Measurements from ENCODE around the gene PISD.
"Not testable (repeated sequence)": the region's sequence is repeated elsewhere in the genome, so short reads cannot be mapped to it uniquely, and the experiment has no call there.

Gene PISD

DNA sequence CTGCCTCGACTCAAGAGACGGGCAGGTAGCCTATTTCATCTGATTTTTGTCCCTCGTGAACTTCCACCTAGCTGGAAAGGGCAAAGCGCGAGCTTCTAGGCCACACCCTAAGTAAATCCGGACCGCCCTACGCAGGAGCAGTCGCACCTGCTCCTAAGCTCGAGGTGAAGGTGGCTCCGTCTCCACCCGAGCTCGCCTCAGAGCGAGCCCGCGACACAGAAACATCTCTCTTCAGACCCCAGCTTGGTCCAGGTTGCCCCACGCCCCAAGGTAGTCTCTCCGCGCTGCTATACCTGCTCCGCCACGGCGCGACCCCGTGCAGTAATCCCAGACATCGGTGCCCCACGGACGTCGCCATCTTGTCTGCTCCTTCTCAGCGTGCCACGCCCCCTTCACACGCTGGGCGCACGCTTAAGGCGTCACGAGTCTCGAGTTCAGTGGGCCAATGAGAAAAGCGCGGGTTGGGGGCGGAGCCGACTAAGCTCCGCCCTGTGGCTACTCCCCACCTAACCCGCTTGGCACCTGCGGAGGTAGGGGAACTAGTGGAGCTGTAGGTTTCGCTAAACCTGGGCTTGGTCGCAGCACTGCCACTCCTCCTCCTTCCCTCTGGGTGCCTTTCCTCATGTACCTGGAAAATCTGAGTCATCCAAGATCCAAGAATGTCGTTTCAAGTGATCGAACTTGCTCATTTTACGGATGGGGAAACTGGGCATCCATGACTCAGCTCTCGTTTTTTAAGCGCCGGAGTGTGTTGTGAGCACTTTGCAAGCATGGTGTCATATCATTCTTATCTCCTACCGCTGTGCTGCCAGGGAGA lies at the start of gene PISD:
Gene PISD (minus strand): TSS at position 365 of the 817 bp plus-strand sequence. CDS start 7 bp downstream, at position 358.
- DNase-seq: peak; percentile 63

- DNase-seq: not testable (repeated sequence)
These were observed 49.2 kb upstream of the PISD start for GRCh38 chr22:31711226-31711625.

DNA sequence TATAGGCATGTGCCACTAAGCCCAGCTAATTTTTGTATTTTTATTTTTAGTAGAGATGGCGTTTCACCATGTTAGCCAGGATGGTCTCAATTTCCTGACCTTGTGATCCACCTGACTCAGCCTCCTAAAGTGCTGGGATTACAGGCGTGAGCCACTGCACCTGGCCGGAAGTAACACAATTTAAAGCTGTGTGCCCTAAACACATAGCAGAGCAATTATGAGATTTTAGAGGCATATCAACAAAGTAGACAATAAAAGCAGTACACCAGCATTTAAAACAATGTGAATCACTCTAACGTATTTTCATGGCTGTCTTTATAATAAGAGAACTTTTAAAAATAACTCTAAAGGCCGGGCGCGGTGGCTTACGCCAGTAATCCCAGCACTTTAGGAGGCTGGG lies 45.5 kb upstream of the PISD start:
- peak; percentile 8 for DNase-seq

DNA sequence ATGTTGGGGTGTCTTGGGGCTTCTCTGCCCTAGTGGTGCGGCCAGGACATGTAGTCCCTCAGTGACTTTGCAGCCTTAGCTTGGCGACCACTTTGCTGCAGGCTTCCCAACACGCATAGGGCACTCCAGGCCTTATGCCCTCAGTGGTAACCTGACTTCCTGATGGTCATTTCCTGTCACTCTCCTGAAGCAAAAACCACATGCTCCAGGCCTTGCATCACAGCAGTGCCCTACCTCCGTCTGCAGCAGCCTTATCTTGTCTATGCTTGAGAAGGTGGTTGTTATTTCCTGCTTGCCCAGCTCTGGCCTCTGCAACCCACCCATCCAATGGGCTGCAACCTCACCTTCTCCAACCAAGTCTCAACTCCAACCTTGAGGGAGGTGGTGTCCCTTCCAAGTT lies 33.4 kb upstream of the PISD start:
- no peak for DNase-seq

DNA sequence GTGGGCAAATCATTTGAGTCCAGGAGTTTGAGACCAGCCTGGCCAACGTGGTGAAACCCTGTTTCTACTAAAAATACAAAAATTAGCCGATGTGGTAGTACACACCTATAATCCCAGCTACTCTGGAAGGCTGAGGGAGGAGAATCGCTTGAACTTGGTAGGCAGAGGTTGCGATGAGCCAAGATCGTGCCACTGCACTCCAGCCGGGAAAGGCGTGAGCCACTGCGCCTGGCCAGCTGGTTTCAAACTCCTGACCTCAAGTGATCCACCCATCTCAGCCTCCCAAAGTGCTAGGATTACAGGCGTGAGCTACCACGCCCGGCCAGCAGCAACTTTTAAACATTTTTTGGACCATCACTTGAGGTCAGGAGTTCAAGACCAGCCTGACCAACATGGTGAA lies 32.0 kb upstream of the PISD start:
- DNase-seq: not testable (repeated sequence)

DNA sequence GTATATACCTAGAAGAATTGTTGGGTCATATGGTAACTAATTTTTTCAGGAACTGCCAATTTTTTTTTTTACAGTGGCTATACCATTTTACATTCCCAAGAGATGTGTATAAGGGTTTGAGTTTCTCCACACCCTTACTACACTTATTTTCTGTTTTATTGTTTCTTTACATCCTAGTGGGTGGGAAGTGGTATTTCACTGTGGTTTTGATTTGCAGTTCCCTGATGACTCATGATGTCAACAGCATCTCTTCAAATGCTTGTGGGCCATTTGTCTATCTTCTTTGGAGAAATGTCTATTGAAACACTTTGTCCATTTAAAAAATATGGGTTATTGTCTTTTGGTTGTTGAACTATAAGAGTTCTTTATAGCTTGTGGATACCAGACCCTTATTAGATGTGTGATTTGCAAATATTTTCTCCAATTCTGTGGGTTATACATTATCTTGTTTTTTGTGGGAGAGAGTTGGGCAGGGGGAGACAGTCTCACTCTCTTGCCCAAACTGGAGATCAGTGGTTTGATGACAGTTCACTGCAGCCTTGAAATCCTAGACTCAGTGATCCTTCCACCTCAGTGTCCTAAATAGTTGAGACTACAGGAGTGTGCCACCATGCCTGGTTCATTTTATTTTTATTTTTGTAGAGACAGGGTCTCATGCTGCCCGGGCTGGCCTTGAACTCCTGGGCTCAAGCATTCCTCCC lies 30.3 kb upstream of the PISD start:
- DNase-seq: no peak

DNA sequence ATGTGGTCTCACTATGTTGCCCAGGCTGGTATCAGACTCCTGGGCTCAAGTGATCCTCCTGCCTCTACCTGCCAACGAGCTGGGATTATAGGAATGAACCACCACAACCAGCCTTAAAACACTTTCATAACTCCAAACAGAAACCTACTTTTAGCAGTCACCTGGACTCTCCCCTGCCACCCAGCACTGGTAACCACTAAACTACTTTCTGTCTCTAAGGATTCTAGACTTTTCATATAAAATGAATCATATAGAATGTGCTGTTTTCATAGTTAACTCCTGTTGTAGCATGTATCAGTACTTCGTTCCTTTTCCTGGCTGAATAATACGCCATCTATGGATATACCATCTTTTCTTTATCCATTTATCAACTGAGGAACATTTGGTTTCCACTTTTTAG lies 29.4 kb upstream of the PISD start:
- DNase-seq: no peak

DNA sequence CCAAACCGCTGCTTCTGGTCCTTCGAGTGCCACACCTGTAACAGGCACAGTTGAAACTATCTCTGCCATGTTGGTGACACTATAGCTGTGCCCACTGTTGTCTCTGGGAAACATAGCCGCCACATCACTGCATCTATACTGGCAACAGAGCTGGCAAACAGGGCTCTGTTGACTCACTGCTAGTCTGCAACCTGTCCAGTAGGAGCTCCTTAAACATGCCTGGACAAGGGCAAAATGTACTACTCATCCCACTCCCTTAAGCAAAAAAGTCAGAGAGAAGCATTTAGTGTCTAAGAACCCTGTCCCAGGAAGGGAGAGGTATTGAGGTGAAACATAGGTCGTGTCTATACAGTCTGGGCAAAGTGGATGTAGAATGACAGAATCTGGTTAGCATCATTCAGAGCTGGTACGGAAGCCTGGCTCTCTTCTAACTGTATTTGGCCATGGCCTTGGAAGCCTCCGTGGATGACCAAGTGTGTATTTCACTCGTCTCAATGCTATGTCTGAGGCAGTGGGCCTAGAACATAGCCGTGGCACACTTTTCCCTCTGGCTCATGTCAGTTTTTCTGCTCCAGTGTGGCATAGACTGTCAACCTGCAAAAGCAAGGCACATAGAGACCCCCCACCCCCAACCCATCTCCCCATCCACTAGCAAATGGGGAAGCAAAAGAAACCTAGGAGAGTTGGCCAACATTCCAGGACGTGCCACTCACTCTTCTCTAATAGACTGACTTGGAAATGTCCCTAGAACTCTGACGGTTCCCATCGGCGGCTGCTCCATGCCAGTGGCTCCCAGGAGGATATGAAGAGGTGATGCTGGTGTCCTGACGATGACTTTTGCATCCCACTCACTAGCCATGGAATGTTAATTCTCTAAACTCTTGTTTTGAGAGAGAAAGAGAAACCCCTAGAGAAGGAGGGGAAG lies 21.4 kb upstream of the PISD start:
- no peak for DNase-seq

- no peak for DNase-seq
These were observed 20.7 kb upstream of the PISD start for GRCh38 chr22:31682751-31683150.

GRCh38 chr22:31681349-31682345 lies 19.6 kb upstream of the PISD start:
- no peak for DNase-seq

DNA sequence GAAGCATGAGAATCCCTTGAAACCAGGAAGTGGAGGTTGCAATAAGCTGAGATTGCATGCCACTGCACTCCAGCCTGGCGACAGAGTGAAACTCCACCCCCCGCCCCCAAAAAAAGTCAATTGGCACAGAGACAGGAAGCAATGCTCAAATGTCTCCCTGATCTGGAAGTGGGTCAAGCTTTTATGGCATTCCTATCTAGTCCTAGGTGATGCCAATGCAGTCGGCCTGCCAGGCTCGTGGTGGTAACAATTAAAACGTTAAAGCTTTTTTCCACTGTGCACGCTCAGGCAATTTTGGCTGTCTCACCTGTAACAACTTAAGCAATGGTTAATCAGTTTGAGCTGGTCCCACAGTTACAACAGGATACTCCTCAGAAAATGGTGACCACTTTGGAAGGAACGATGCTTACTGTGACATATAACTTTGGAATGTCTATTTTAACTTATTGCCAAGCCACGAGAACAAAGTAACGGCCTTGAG lies 18.9 kb upstream of the PISD start:
- no peak for DNase-seq

DNA sequence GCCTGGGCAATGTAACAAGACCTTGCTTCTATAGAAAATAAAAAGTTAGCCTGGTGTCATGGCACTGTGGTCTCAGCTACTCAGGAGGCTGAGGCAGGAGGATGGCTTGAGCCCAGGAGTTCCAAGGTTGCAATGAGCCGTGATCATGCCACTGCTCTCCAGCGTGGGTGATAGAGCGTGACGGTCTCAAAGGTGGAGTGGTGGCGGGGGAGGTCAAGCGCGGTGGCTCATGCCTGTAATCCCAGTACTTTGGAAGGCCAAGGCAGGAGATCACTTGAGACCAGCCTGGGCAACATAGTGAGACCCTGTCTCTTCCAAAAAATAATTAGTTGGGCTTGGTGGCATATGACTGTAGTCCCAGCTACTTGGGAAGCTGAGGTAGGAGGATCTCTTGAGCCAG lies 16.7 kb upstream of the PISD start:
- DNase-seq: no peak

DNA sequence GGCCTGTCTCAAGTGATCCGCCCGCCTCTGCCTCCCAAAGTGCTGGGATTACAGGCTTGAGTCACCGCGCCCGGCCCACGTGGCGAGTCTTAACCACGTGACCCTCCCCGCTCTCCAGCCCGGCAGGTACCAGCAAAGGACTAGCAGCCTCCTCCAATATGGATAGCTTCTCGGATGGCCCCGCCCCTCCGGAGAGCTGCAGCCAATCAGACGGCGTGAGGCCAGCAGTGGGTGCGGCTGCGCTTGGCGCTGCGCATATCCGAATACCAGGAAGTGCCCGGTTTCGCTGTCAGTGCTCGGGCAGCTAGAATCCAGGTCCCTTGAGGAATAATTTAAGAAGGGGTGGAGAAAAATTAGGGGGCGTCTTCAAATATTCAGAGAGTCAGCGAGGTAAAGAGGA lies 14.7 kb upstream of the PISD start:
- no peak for DNase-seq

DNA sequence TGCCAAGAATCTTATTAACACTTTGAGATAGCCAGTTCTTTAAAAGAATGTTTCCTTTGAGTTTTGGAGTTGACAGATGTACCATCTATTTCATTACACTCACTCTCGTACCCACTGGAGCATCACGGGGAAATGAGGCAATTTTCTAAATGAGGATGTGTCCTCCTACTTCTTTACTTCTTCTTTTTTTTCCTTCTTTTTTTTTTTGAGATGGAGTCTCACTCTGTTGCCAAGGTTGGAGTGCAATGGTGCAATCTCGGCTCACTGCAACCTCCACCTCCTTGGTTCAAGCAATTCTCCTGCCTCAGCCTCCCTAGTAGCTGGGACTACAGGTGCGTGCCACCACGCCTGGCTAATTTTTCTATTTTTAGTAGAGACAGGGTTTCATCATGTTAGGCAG lies 12.2 kb upstream of the PISD start:
- DNase-seq: not testable (repeated sequence)

- not testable (repeated sequence) for DNase-seq
These were observed 6.8 kb upstream of the PISD start for GRCh38 chr22:31668849-31669248.

DNA sequence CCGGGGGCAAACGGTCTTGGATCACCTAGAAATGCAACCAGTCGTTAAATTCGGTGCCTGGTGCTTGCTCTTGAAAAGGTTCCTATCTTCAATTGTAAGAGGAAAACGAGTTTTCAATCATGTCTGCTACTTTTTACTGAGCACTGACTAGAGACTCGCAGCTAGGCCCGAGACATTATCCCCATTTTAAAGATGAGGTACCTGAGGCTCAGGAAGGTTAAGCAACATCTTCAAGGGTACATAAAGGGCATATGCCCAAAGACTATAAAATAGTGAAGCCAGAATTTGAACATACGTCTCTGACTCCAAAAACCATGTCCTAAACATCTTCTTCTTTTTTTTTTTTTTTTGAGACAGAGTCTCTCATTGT lies 638 bp upstream of the PISD start:
- DNase-seq: no peak

DNA sequence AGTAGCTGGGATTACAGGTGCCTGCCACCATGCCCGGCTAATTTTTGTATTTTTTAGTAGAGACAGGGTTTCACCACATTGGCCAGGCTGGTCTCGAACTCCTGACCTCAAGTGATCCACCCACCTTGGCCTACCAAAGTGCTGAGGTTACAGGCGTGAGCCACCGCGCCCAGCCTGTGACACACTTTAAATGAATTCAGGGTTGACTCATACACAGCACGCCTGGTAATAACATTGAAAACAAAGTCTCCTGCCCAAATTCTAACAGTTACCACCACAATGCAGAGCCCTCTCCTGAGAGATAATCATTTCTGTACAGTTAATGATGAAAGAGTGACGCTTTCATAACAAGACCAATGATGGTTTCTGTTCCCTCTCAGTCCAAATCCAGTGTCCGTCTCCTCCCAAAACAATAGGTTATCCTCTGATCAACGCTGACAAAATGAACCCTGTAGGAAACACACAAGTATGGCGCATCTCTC lies 1.1 kb downstream of the PISD start:
- DNase-seq: not testable (repeated sequence)

DNA sequence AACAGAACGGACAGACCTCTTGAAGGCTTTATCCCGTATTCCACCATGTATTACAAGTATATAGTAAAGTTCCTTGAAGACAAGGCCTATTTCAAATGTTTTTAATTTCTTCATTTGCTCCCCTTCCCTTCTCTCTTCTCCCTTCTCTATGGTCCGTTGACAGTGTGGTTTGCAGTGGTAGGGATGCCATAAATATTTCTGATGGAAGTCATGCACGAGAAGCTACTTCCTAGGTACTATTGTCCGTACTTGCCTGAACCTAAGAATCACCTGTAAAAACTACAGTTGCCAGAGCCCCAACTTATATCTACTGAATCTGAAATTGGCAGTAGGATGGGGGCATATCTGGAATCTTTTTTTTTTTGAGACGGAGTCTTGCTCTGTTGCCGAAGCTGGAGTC lies 2.8 kb downstream of the PISD start:
- DNase-seq: no peak

DNA sequence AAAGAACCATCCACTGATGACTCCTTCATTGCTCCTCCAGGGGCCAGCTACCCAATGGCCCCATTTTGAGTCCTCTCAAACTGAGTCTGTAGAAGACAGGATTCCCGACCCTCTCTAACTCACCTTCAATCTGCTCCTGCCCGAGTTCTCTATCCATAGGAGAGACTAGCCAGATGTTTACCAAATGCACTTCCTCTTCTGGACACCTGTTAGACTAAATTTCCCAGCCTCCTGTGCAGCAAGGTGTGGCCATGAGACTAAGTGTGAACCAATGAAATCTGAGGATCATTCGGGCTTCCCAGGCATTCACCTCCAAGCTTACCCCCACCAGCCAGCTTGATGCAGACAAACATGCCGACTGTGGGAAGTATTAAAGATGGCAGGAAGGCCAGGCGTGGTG lies 7.6 kb downstream of the PISD start:
- no peak for DNase-seq

DNA sequence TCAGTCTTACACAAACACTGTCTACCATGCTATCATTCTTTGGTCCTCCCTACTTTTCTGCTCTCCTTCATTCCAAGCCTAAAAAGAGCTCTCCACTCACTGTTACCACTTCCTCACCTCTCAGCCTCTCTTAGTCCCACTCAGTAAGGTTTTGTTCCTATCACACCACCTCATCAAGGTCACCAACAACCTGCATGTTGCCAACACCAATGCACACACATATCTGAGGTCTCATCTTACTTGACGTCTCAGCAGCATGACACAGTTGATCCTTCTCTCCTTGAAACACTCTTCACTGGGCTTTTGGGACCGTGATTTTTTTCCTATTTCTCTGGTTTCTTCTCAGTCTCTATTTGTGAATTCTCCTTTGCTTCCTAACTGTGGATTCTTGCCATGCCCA lies 8.1 kb downstream of the PISD start:
- DNase-seq: no peak

DNA sequence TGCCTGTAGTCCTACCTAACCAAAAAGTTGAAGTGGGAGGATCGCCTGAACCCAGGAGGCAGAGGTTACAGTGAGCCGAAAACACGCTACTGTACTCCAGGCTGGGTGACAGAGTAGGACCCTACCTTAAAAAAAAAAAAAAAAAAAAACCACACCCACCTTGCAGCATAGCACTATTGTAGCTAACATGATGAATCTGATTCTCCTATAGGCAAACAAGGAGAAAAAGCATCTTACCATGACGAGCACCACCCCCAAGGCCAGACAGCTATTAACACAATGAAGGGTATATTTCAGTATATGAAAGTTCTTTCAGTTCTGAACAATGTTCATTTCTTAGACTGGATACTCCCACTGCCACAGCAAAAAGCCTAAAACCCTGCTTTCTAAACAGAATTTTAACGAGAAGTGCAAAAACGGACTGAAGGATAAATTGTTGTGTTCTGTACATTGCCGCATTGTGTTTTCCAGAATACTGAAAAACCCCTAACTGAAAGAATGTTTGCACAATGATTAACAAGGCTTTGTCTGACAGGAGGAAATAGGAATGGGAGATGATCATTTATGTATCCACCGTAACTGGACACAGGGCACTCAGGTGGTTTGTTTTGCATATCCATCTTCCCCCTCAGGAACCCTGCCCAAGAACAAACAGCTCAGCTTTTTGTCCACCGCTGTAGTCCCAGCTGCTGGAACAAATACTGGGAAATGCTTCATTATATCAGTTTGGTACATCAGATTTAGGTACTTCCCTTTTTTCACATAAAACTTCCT lies 8.9 kb downstream of the PISD start:
- DNase-seq: no peak
